ENCODE results near the gene MACF1.
"Not testable (repeated sequence)": the region's sequence is repeated elsewhere in the genome, so short reads cannot be mapped to it uniquely, and the experiment has no call there.

The MACF1 gene

GRCh38 chr1:39204441-39205081 lies at the start of gene MACF1:
Gene MACF1, plus strand, starts transcription at chr1:39204695. Its CDS starts 328 bp downstream, at chr1:39205023.
- no peaks in the 10 kb centered on the region for H3K9me3 Mint-ChIP-seq
- H3K27ac Mint-ChIP-seq = peak within 1 kb of the TSS; percentile 92 to 98 (median 94)
- peak within 1 kb of the TSS; percentile 70 to 85 (median 84) for H3K4me3 Mint-ChIP-seq
- peak; percentile 31 to 38 (median 34) for TF ChIP-seq CTCF (IDR thresholded peaks at IDR 0.05; ENCODE audit: unreplicated experiment in 3 of 3)
- peaks cover 36% of the 10 kb centered on the region for H3K4me1 Mint-ChIP-seq
- no peaks in the 10 kb centered on the region for H3K27me3 Mint-ChIP-seq (ENCODE audit: low read depth)
- no peaks in the 10 kb centered on the region for H3K36me3 Mint-ChIP-seq (ENCODE audit: low read depth)

- no peaks in the 10 kb centered on the region for H3K9me3 Mint-ChIP-seq
- peak overlapping the region in 1 of 3 experiments; percentile 42 for H3K4me3 Mint-ChIP-seq
- no peaks in the 10 kb centered on the region for H3K27me3 Mint-ChIP-seq (ENCODE audit: low read depth)
- TF ChIP-seq CTCF (IDR thresholded peaks at IDR 0.05; ENCODE audit: unreplicated experiment in 3 of 3) = no peak
- peaks cover 13% of the 10 kb centered on the region for H3K36me3 Mint-ChIP-seq (ENCODE audit: low read depth)
- peaks cover 83% of the 10 kb centered on the region for H3K4me1 Mint-ChIP-seq
- H3K27ac Mint-ChIP-seq = peak overlapping the region in 1 of 3 experiments; percentile 53
Observed at GRCh38 chr1:39157304-39157703, 47.2 kb upstream of the MACF1 start.

- TF ChIP-seq CTCF (IDR thresholded peaks at IDR 0.05; ENCODE audit: unreplicated experiment in 3 of 3) = no peak
- Mint-ChIP-seq H3K36me3 (ENCODE audit: low read depth) (peaks cover 13% of the 10 kb centered on the region), H3K9me3 (no peaks in the 10 kb centered on the region), H3K27ac (peak overlapping the region; percentile 67 to 92 (median 83)), H3K4me3 (peak overlapping the region; percentile 62 to 89 (median 86)), H3K4me1 (peaks cover 74% of the 10 kb centered on the region), H3K27me3 (ENCODE audit: low read depth) (no peaks in the 10 kb centered on the region)
Observed at GRCh38 chr1:39158327-39159086, 46.0 kb upstream of the MACF1 start.

GRCh38 chr1:39159224-39160036 lies 45.1 kb upstream of the MACF1 start:
- H3K4me3 Mint-ChIP-seq = peak overlapping the region; percentile 62 to 89 (median 86)
- H3K4me1 Mint-ChIP-seq = peaks cover 74% of the 10 kb centered on the region
- H3K27me3 Mint-ChIP-seq (ENCODE audit: low read depth) = no peaks in the 10 kb centered on the region
- no peaks in the 10 kb centered on the region for H3K9me3 Mint-ChIP-seq
- peaks cover 9% of the 10 kb centered on the region for H3K36me3 Mint-ChIP-seq (ENCODE audit: low read depth)
- no peak for TF ChIP-seq CTCF (IDR thresholded peaks at IDR 0.05; ENCODE audit: unreplicated experiment in 3 of 3)
- peak overlapping the region; percentile 67 to 92 (median 83) for H3K27ac Mint-ChIP-seq

- TF ChIP-seq CTCF (IDR thresholded peaks at IDR 0.05; ENCODE audit: unreplicated experiment in 3 of 3) = peak in 2 of 3 experiments; percentile 14 to 24
- Mint-ChIP-seq H3K4me1 (peaks cover 76% of the 10 kb centered on the region), H3K36me3 (ENCODE audit: low read depth) (no peaks in the 10 kb centered on the region), H3K4me3 (peak overlapping the region; percentile 22 to 89 (median 86)), H3K27me3 (ENCODE audit: low read depth) (no peaks in the 10 kb centered on the region), H3K27ac (peak overlapping the region; percentile 82 to 92 (median 83)), H3K9me3 (no peaks in the 10 kb centered on the region)
Observed at GRCh38 chr1:39160703-39161102, 43.8 kb upstream of the MACF1 start.

- not testable (repeated sequence) for H3K9me3 Mint-ChIP-seq
Observed at GRCh38 chr1:39161811-39162210, 42.7 kb upstream of the MACF1 start.

More at GRCh38 chr1:39161811-39162210, 42.7 kb upstream of the MACF1 start:
- H3K36me3 Mint-ChIP-seq (ENCODE audit: low read depth); H3K27me3 Mint-ChIP-seq (ENCODE audit: low read depth): not testable (repeated sequence)
- Mint-ChIP-seq H3K27ac (peak overlapping the region in 1 of 3 experiments; percentile 4), H3K4me1 (peaks cover 75% of the 10 kb centered on the region), H3K4me3 (peak overlapping the region in 2 of 3 experiments; percentile 73 to 86)
